Sigmoid colon (tissue), 7 donors: ENCODE measurements around the gene GOLGA6A. TPM values are rescaled to one million over a fixed set of nuclear protein-coding genes. Genes with fewer than 3 reads are reported as not detected.

Experiments
- DNase-seq: peaks from one replicate; pipeline ENCODE4 v3.0.0-alpha.2; 2019
- H3K27ac ChIP-seq, 4 donors: fragments of 200-600 bp; sonication (generic); one replicate each; pipeline ENCODE4 v1.5.1; 2016 to 2019; ENCODE audit warnings: mild to moderate bottlenecking in 1 of 4
- H3K27me3 ChIP-seq, 3 donors: fragments of 200-600 bp; sonication (generic); one replicate each; pipeline ENCODE4 v1.5.1; 2019; ENCODE audit warnings: mild to moderate bottlenecking in 1 of 3
- H3K36me3 ChIP-seq, 4 donors: fragments of 200-600 bp; sonication (generic); one replicate each; pipeline ENCODE4 v1.5.1; 2016 to 2019
- H3K4me1 ChIP-seq, 4 donors: fragments of 200-600 bp; sonication (generic); one replicate each; pipeline ENCODE4 v1.5.1; 2017 to 2019
- H3K4me3 ChIP-seq, 4 donors: fragments of 200-600 bp; sonication (generic); one replicate each; pipeline ENCODE4 v1.5.1; 2017 to 2019; ENCODE audit warnings: mild to moderate bottlenecking in 2 of 4, moderate library complexity in 1 of 4
- H3K9me3 ChIP-seq, 4 donors: fragments of 200-600 bp in 3 of 4; sonication (generic) in 3 of 4; one replicate each; pipeline versions ENCODE4 v1.5.1 to v1.6.1; 2013 to 2019
- EP300 ChIP-seq, 4 donors: sonication (generic); formaldehyde crosslinking; IDR thresholded peaks; one replicate each; pipeline ENCODE4 v1.6.1; 2017; ENCODE audit warnings: antibody characterized with exemption in 4 of 4
- POLR2A ChIP-seq, 2 donors: fragments of 450-650 bp; IDR thresholded peaks; one replicate each; pipeline ENCODE4 v1.6.1; 2016; ENCODE audit warnings: antibody characterized with exemption in 2 of 2, mild to moderate bottlenecking in 2 of 2, moderate library complexity in 2 of 2
- POLR2AphosphoS5 ChIP-seq, 4 donors: sonication (generic); formaldehyde crosslinking; IDR thresholded peaks; one replicate each; pipeline ENCODE4 v1.6.1; 2017; ENCODE audit warnings: antibody characterized with exemption in 4 of 4
- WGBS, 2 donors: extraction: QIAGEN DNeasy Blood & Tissue Kit; methylation state at CpG; one replicate each; pipeline ENCODE4 v1.1.7; 2013; 5-methylcytosine and 5-hydroxymethylcytosine counted together
- intact Hi-C: fragments of 100-400 bp; cut with DNase I; formaldehyde crosslinking; loops from one replicate; pipeline ENCODE4 v1.15.1; 2023
- polyA plus RNA-seq, 3 donors: library from polyadenylated mRNA; stranded (reverse); fragments of 200-250 nt; gene quantifications; one replicate each; pipeline ENCODE4 v1.2.3, GENCODE V29; 2013
- total RNA-seq, 4 donors: library from RNA; depleted of rRNA; stranded (reverse); fragments of >200 nt; gene quantifications; one replicate each; pipeline ENCODE4 v1.1.0, GENCODE V29; 2016
- TF ChIP-seq, protein P1 (sequence below), 4 experiments: fragments of 450-650 bp in 3 of 4; fragments of 200-600 bp in 1 of 4; IDR thresholded peaks; one replicate each; pipeline ENCODE4 v1.5.1; 2016 to 2019; ENCODE audit warnings: antibody characterized with exemption in 4 of 4, mild to moderate bottlenecking in 3 of 4, moderate library complexity in 2 of 4
- donor health status: healthy with polysubstance abuse.
- donor health status: Bipolar disorder and iron deficiency.
- donor health status: healthy.

The GOLGA6A gene
- total and polyA plus RNA-seq, 7 donors = not detected

DNA sequence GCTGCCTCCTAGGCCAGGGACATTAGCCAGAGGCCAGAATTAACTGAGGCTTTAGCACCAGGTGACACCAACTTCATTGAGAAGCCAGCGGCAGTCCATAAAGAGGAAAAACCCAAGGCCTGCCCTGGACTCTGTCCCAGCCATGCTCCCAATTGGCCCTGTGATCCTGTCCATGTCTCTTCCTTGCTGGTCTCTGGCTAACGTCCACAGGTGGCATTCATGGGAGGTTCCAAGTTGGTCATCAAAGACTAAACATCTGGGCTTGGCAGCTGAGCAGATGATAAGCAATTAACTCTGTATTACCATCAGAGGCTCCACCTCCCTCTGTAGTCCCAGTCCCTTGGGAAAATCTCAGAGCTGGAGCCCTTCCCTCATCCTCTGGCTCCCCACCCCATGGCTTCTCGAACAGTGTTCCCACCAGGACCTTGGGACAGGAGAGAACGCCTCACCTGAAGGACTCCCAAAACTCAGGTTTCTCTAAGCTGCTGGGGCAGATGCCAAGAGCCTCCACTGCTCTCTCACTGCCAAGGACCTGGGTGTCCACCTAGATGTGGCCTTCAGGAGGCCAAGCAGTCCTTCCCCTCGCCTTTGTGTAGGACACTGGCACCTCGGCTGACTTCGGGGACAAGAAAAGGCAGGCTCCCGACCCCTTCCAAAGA is 40.4 kb downstream of the GOLGA6A start:
- Histone ChIP-seq H3K9me3 (no peaks in the 10 kb centered on the region), H3K4me3 (no peak overlapping the region), H3K4me1 (peaks cover 0 to 39% (median 33%) of the 10 kb centered on the region in 4 donors), H3K36me3 (peaks cover 0 to 29% (median 8%) of the 10 kb centered on the region in 4 donors), H3K27ac (peak overlapping the region in 2 of 4 donors; percentile 60 to 63), H3K27me3 (no peaks in the 10 kb centered on the region)
- WGBS, 2 donors = 84 to 88% methylated on average over 8 of the region's 8 CpGs
- peak; percentile 48 to 76 (median 68) for TF ChIP-seq POLR2AphosphoS5 (IDR thresholded peaks at IDR 0.05)
- TF ChIP-seq POLR2A (IDR thresholded peaks at IDR 0.05) = no peak
- TF ChIP-seq, protein P1, sequence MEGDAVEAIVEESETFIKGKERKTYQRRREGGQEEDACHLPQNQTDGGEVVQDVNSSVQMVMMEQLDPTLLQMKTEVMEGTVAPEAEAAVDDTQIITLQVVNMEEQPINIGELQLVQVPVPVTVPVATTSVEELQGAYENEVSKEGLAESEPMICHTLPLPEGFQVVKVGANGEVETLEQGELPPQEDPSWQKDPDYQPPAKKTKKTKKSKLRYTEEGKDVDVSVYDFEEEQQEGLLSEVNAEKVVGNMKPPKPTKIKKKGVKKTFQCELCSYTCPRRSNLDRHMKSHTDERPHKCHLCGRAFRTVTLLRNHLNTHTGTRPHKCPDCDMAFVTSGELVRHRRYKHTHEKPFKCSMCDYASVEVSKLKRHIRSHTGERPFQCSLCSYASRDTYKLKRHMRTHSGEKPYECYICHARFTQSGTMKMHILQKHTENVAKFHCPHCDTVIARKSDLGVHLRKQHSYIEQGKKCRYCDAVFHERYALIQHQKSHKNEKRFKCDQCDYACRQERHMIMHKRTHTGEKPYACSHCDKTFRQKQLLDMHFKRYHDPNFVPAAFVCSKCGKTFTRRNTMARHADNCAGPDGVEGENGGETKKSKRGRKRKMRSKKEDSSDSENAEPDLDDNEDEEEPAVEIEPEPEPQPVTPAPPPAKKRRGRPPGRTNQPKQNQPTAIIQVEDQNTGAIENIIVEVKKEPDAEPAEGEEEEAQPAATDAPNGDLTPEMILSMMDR (IDR thresholded peaks at IDR 0.05) = no peak
- intact Hi-C loops = no loop called here
- no peak for DNase-seq

DNA sequence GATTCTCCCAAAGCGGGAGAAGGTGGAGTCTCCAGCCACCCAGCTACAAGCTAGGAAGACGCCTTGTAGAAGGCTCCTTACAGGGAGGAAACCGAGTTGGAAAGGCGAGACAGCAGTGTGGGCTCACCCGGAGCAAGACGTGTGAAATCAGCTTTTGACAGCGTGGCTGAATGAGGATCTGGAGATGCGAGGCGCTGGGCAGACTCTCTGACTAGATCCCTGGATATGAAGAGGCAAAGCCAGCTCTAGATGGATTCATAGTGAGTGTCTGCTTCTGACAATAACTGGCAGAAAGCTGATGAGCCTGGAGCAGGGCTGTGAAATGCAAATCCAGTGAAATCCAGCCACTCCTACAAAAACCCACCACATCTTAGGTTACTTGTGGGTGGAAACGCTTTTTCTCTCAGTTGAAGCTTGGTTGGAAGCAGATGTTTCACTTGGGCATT is 41.0 kb downstream of the GOLGA6A start:
- Histone ChIP-seq H3K27ac (peak overlapping the region; percentile 55 to 63 (median 58)), H3K36me3 (peaks cover 0 to 35% (median 9%) of the 10 kb centered on the region in 4 donors), H3K4me3 (no peak overlapping the region), H3K27me3 (no peaks in the 10 kb centered on the region), H3K4me1 (peaks cover 0 to 45% (median 38%) of the 10 kb centered on the region in 4 donors), H3K9me3 (no peaks in the 10 kb centered on the region)
- TF ChIP-seq POLR2AphosphoS5 (IDR thresholded peaks at IDR 0.05) (no peak), POLR2A (IDR thresholded peaks at IDR 0.05) (no peak), EP300 (IDR thresholded peaks at IDR 0.05) (no peak)
- TF ChIP-seq, protein P1 (IDR thresholded peaks at IDR 0.05) = no peak
- intact Hi-C loops = no loop called here
- 91% methylated on average over 10 of the region's 10 CpGs for WGBS, 2 donors
- DNase-seq = no peak

DNA sequence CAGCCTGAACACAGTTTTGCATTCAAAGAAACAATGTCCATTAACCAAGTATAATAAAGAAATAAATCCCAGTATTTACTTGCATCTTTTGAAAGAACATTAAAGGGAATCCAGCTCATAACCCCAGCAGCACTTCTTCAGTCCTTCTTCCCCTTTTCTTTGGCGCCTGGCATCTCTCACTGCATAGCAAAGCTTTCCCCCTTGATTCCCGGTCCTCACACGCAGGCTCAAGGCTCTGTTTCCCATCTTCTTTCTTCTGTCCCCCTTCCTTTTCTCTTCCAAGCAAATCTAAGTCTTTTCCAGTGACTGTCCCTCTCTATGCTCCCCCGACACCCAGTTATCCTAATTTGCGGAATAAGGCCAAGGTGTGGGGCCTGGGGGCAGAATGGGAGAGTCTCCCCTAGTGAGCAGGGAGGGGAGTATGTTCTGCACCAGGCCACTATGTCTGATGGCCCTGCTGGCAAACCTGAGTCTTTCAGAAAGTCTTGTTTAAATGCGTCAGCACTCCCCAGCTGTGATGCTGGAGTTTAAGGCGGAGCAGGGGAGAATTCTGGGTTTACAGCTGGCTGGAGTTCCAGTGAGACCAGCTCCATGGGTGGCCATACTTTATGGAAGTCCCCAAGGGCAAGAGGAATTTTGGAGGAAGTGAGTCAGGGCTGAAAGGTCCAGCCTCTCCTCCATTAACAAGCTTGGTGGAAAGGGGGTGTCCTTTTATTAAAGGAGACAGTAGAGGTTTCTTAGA is 42.1 kb downstream of the GOLGA6A start:
- intact Hi-C loops = no loop called here
- Histone ChIP-seq H3K9me3 (no peaks in the 10 kb centered on the region), H3K36me3 (peaks cover 6 to 45% (median 17%) of the 10 kb centered on the region in 4 donors), H3K27me3 (no peaks in the 10 kb centered on the region), H3K4me1 (peaks cover 0 to 47% (median 38%) of the 10 kb centered on the region in 4 donors), H3K4me3 (no peak overlapping the region), H3K27ac (peak overlapping the region; percentile 55 to 63 (median 58))
- peak; percentile 90 for DNase-seq
- 83% methylated on average over 7 of the region's 7 CpGs for WGBS, 2 donors
- TF ChIP-seq, protein P1 (IDR thresholded peaks at IDR 0.05) = peak in 1 of 4 experiments; percentile 10
- TF ChIP-seq POLR2A (IDR thresholded peaks at IDR 0.05) = no peak
- TF ChIP-seq POLR2AphosphoS5 (IDR thresholded peaks at IDR 0.05) = peak in 3 of 4 donors; percentile 26 to 47 (median 32)

DNA sequence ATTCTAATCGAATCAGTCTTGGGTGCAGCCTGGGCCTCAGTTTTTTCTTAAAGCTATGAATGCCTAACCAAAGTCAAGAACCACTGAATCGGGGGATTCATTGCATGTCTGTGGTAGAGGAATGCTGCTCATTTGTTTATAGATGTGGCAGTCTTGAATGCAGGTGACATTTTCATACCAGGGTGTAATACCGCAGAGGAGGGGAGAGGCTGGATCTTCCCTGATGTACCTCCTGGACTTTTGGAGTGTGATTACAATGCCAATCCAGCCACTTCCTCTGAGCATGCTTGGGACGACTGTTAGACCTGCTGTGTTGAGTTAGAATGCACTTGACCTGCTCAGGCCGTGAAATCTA is 42.7 kb downstream of the GOLGA6A start:
- no peaks in the 10 kb centered on the region for H3K9me3 ChIP-seq
- H3K27ac ChIP-seq = peak overlapping the region; percentile 51 to 60 (median 56)
- peaks cover 10 to 47% (median 20%) of the 10 kb centered on the region in 4 donors for H3K36me3 ChIP-seq
- intact Hi-C loops = no loop called here
- WGBS, 2 donors = 80 to 81% methylated on average over 5 of the region's 5 CpGs
- DNase-seq = no peak
- H3K4me1 ChIP-seq = peaks cover 0 to 47% (median 38%) of the 10 kb centered on the region in 4 donors
- H3K27me3 ChIP-seq = no peaks in the 10 kb centered on the region
- TF ChIP-seq POLR2AphosphoS5 (IDR thresholded peaks at IDR 0.05) (no peak), POLR2A (IDR thresholded peaks at IDR 0.05) (no peak), EP300 (IDR thresholded peaks at IDR 0.05) (no peak)
- TF ChIP-seq, protein P1 (IDR thresholded peaks at IDR 0.05) = no peak
- H3K4me3 ChIP-seq = no peak overlapping the region
